ENCODE data around the gene BCL7C. TPM values are rescaled to one million over a fixed set of nuclear protein-coding genes. Genes with fewer than 3 reads are reported as not detected.
A peak's percentile ranks its signal among the peaks of the same experiment; 100 is the strongest.
"Not testable (repeated sequence)": the region's sequence is repeated elsewhere in the genome, so short reads cannot be mapped to it uniquely, and the experiment has no call there.

Gene BCL7C
- total RNA-seq, 1 experiment from 2014 or later = 45.8 TPM

DNA sequence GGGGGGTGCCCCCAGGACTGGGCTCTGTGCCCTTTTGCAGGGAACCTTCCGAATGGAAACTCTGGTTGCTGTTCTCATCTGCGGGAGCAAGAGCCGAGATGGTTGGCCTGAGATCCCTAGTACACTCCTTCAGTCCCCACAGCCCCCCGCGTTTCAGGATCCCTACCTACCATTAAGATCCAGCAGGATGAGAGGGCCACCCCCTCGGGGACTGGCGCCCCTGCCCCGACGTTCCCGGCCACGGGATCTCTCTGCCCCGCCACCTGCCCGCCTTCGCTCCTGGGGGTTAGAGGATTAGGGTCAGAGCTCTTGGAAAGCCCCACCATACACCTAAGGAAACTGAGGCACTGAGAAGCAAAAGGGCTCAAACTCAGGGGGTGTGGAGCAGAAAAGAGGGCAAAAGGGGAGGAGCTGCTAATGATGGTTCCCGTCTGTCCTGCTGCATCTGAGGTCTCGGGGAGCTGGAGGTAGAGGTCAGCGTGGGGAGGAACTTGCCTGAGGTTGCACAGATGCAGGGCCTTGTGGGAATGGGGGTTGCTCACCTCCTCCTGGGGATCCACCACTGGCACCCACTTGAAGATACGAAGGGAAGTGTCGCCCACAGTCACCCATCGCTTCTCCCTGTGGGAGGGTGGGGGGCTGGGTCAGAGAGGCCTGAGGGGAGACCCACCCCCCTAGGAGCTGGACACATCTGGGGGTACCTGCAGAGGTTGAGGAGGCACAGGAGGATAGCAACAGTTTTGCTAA lies 1.0 kb downstream of the BCL7C start:
- intact Hi-C loops (cut with micrococcal nuclease; ENCODE audit: unreplicated experiment) (no loop called here), in situ Hi-C loops (cut with HindIII; ENCODE audit: low pct_unique_long_range_greater_than_20kb, low sequenced_read_pairs) (no loop called here)
- CTCF ChIA-PET = interaction anchor here (0.6 kb wide), 2 partner anchors 106 to 440 kb away, joined by 3 to 4 read pairs; partner anchors contain the start of gene ZNF629
- Histone ChIP-seq H3K4me3 (ENCODE audit: low read depth in 2 of 2, low read length in 2 of 2) (peak overlapping the region; percentile 72 to 80), H3K9me3 (ENCODE audit: control insufficient read depth, insufficient read depth, low read depth, low read length) (no peaks in the 10 kb centered on the region), H3K27me3 (ENCODE audit: control insufficient read depth, insufficient read depth, low read length) (no peaks in the 10 kb centered on the region), H3K27ac (ENCODE audit: low read length) (peak overlapping the region; percentile 82), H3K36me3 (ENCODE audit: control insufficient read depth, insufficient read depth, low read length) (no peaks in the 10 kb centered on the region), H3K4me1 (ENCODE audit: control insufficient read depth, insufficient read depth, low read length) (peaks cover 24% of the 10 kb centered on the region)
- TF ChIP-seq POLR2AphosphoS5 (IDR thresholded peaks at IDR 0.05; ENCODE audit: low read depth, low read length) (no peak), CTCF (IDR thresholded peaks at IDR 0.05) (no peak), SIN3A (IDR thresholded peaks at IDR 0.05; ENCODE audit: borderline replicate concordance, insufficient read depth, low read depth, low read length) (no peak), TCF7L2 (IDR thresholded peaks at IDR 0.05; ENCODE audit: low read depth, low read length) (no peak)
- TF ChIP-seq, protein P1, sequence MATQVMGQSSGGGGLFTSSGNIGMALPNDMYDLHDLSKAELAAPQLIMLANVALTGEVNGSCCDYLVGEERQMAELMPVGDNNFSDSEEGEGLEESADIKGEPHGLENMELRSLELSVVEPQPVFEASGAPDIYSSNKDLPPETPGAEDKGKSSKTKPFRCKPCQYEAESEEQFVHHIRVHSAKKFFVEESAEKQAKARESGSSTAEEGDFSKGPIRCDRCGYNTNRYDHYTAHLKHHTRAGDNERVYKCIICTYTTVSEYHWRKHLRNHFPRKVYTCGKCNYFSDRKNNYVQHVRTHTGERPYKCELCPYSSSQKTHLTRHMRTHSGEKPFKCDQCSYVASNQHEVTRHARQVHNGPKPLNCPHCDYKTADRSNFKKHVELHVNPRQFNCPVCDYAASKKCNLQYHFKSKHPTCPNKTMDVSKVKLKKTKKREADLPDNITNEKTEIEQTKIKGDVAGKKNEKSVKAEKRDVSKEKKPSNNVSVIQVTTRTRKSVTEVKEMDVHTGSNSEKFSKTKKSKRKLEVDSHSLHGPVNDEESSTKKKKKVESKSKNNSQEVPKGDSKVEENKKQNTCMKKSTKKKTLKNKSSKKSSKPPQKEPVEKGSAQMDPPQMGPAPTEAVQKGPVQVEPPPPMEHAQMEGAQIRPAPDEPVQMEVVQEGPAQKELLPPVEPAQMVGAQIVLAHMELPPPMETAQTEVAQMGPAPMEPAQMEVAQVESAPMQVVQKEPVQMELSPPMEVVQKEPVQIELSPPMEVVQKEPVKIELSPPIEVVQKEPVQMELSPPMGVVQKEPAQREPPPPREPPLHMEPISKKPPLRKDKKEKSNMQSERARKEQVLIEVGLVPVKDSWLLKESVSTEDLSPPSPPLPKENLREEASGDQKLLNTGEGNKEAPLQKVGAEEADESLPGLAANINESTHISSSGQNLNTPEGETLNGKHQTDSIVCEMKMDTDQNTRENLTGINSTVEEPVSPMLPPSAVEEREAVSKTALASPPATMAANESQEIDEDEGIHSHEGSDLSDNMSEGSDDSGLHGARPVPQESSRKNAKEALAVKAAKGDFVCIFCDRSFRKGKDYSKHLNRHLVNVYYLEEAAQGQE (IDR thresholded peaks at IDR 0.05; ENCODE audit: insufficient read depth in 1 of 2, low read depth in 2 of 2, low read length in 1 of 2) = no peak
- DNase-seq (ENCODE audit: low read depth, low spot score) (no peak), ATAC-seq (no peak)
- POLR2A ChIA-PET = interaction anchor here (0.6 kb wide), 1 partner anchor 51 kb away, joined by 15 read pairs; no protein-coding TSS in a partner anchor
- BruUV-seq (replicated peaks) = no TSS peak

- H3K36me3 ChIP-seq (ENCODE audit: control insufficient read depth, insufficient read depth, low read length); H3K27me3 ChIP-seq (ENCODE audit: control insufficient read depth, insufficient read depth, low read length); ATAC-seq; H3K27ac ChIP-seq (ENCODE audit: low read length); H3K4me3 ChIP-seq (ENCODE audit: low read depth in 2 of 2, low read length in 2 of 2); DNase-seq (ENCODE audit: low read depth, low spot score); H3K9me3 ChIP-seq (ENCODE audit: control insufficient read depth, insufficient read depth, low read depth, low read length); in situ Hi-C loops (cut with HindIII; ENCODE audit: low pct_unique_long_range_greater_than_20kb, low sequenced_read_pairs); intact Hi-C loops (cut with micrococcal nuclease; ENCODE audit: unreplicated experiment): not testable (repeated sequence)
- TSS peak; percentile 66 for BruUV-seq (replicated peaks)
- ChIA-PET POLR2A (interaction anchor here (0.8 kb wide), 1 partner anchor 16 kb away, joined by 13 read pairs; no protein-coding TSS in a partner anchor), CTCF (interaction anchor here (0.7 kb wide), 1 partner anchor 16 kb away, joined by 4 read pairs; no protein-coding TSS in a partner anchor)
- peaks cover 24% of the 10 kb centered on the region for H3K4me1 ChIP-seq (ENCODE audit: control insufficient read depth, insufficient read depth, low read length)
These were observed 2.6 kb downstream of the BCL7C start for GRCh38 chr16:30891043-30891823.
